Loucy (cell line): ENCODE results near the gene N4BP2L1.
A peak's percentile ranks its signal among the peaks of the same experiment; 100 is the strongest.

Experiments
- H2AFZ ChIP-seq: fragments of 200-600 bp; sonication (generic); 2 replicates; pipeline ENCODE4 v1.6.0; 2016; ENCODE audit warnings: antibody characterized with exemption, mild to moderate bottlenecking, low read length, moderate library complexity
- H3F3A ChIP-seq: fragments of 200-600 bp; 2 replicates; pipeline ENCODE4 v1.6.0; 2016; ENCODE audit warnings: antibody characterized with exemption, low read depth, mild to moderate bottlenecking
- H3K27me3 ChIP-seq: fragments of 200-600 bp; sonication (generic); 2 replicates; pipeline ENCODE4 v1.6.1; 2014; ENCODE audit warnings: low read length, mild to moderate bottlenecking; ENCODE audit not compliant: insufficient read depth, poor library complexity, severe bottlenecking
- H3K36me3 ChIP-seq: fragments of 200-600 bp; sonication (generic); 2 replicates; pipeline ENCODE4 v1.6.1; 2016; ENCODE audit warnings: low read length; ENCODE audit not compliant: insufficient read depth
- H3K4me1 ChIP-seq: fragments of 200-600 bp; sonication (generic); 2 replicates; pipeline ENCODE4 v1.5.1; 2014; ENCODE audit warnings: low read length, mild to moderate bottlenecking; ENCODE audit not compliant: insufficient read depth, poor library complexity, severe bottlenecking
- H3K4me2 ChIP-seq: fragments of 200-600 bp; sonication (generic); 2 replicates; pipeline ENCODE4 v1.6.0; 2014; ENCODE audit warnings: antibody characterized with exemption, low read length, low read depth, mild to moderate bottlenecking; ENCODE audit not compliant: poor library complexity, severe bottlenecking
- H3K4me3 ChIP-seq: fragments of 200-600 bp; sonication (generic); 2 replicates; pipeline ENCODE4 v1.5.1; 2014; ENCODE audit warnings: low read length, mild to moderate bottlenecking, mixed read lengths; ENCODE audit not compliant: poor library complexity, severe bottlenecking
- H3K79me2 ChIP-seq: fragments of 200-600 bp; sonication (generic); 2 replicates; pipeline ENCODE4 v1.6.1; 2014; ENCODE audit warnings: low read length; ENCODE audit not compliant: insufficient read depth
- H3K9ac ChIP-seq: fragments of 200-600 bp; sonication (generic); 2 replicates; pipeline ENCODE4 v1.6.0; 2014; ENCODE audit warnings: mild to moderate bottlenecking, low read depth, low read length, moderate library complexity; ENCODE audit not compliant: poor library complexity, severe bottlenecking
- H3K9me2 ChIP-seq: fragments of 200-600 bp; sonication (generic); replicated peaks from 2 replicates; pipeline ENCODE4 v1.6.1; 2016; ENCODE audit warnings: low read depth, low read length, mixed read lengths
- H3K9me3 ChIP-seq: fragments of 200-600 bp; sonication (generic); 2 replicates; pipeline ENCODE4 v1.6.1; 2014; ENCODE audit warnings: mild to moderate bottlenecking, antibody characterized with exemption, low read length, low read depth; ENCODE audit not compliant: insufficient read depth
- H4K20me1 ChIP-seq: fragments of 200-600 bp; sonication (generic); 2 replicates; pipeline ENCODE4 v1.6.0; 2014; ENCODE audit warnings: antibody characterized with exemption, low read length, mild to moderate bottlenecking; ENCODE audit not compliant: insufficient read depth, poor library complexity, severe bottlenecking
- CTCF ChIP-seq: fragments of 200-600 bp; sonication (generic); conservative IDR thresholded peaks from 2 replicates; pipeline ENCODE4 v1.5.1; 2014; ENCODE audit warnings: mild to moderate bottlenecking, antibody characterized with exemption, low read length
- EZH2phosphoT487 ChIP-seq: fragments of 200-600 bp; IDR thresholded peaks from 2 replicates; pipeline ENCODE4 v1.6.1; 2018; ENCODE audit warnings: antibody characterized with exemption, mild to moderate bottlenecking, moderate library complexity, borderline replicate concordance

Gene N4BP2L1

GRCh38 chr13:32427852-32428580, at the start of gene N4BP2L1:
Gene N4BP2L1 (minus strand): TSS chr13:32428130. CDS start chr13:32428082, 48 bp downstream.
- H3K4me1 ChIP-seq = peaks cover 49% of the 10 kb centered on the region
- H3K9ac ChIP-seq = peak within 1 kb of the TSS; percentile 81
- H3K4me3 ChIP-seq = peak within 1 kb of the TSS; percentile 95
- peaks cover 45% of the 10 kb centered on the region for H3K79me2 ChIP-seq
- H3K9me2 ChIP-seq = no peaks in the 10 kb centered on the region
- no peaks in the 10 kb centered on the region for H3K27me3 ChIP-seq
- H3K36me3 ChIP-seq = no peaks in the 10 kb centered on the region
- peak within 1 kb of the TSS; percentile 91 for H3K4me2 ChIP-seq
- peaks cover 5% of the 10 kb centered on the region; the same call in 1 of the 2 replicates for H3F3A ChIP-seq
- no peaks in the 10 kb centered on the region for H3K9me3 ChIP-seq
- TF ChIP-seq CTCF (no peak), EZH2phosphoT487 (no peak)
- H4K20me1 ChIP-seq = peaks cover 19% of the 10 kb centered on the region
- peak within 1 kb of the TSS; percentile 95 for H2AFZ ChIP-seq

GRCh38 chr13:32476892-32477291, 49.0 kb upstream of the N4BP2L1 start:
- no peak for TF ChIP-seq CTCF
- no peak for TF ChIP-seq EZH2phosphoT487
- H3K9ac ChIP-seq = no peak overlapping the region
- H3K4me3 ChIP-seq = no peak overlapping the region
- no peaks in the 10 kb centered on the region for H3K27me3 ChIP-seq
- no peaks in the 10 kb centered on the region for H3K79me2 ChIP-seq
- no peaks in the 10 kb centered on the region for H3K4me1 ChIP-seq
- no peak overlapping the region for H2AFZ ChIP-seq
- H3K9me3 ChIP-seq = no peaks in the 10 kb centered on the region
- H3K4me2 ChIP-seq = no peak overlapping the region
- no peaks in the 10 kb centered on the region for H4K20me1 ChIP-seq
- H3K36me3 ChIP-seq = no peaks in the 10 kb centered on the region
- no peaks in the 10 kb centered on the region for H3K9me2 ChIP-seq
- no peaks in the 10 kb centered on the region for H3F3A ChIP-seq

- H3K4me1 ChIP-seq = no peaks in the 10 kb centered on the region
- H4K20me1 ChIP-seq = no peaks in the 10 kb centered on the region
- no peak overlapping the region for H3K4me3 ChIP-seq
- H3K9me3 ChIP-seq = no peaks in the 10 kb centered on the region
- H3K9me2 ChIP-seq = no peaks in the 10 kb centered on the region
- no peak overlapping the region for H3K9ac ChIP-seq
- no peak overlapping the region for H2AFZ ChIP-seq
- no peak overlapping the region for H3K4me2 ChIP-seq
- no peaks in the 10 kb centered on the region for H3K36me3 ChIP-seq
- no peaks in the 10 kb centered on the region for H3K27me3 ChIP-seq
- H3F3A ChIP-seq = no peaks in the 10 kb centered on the region
- no peaks in the 10 kb centered on the region for H3K79me2 ChIP-seq
- TF ChIP-seq EZH2phosphoT487 (no peak), CTCF (no peak)
These were observed 48.2 kb upstream of the N4BP2L1 start for GRCh38 chr13:32476021-32476731.
